SKM-1 treated with dmso at 0.1 percent for 144 hours (cell line): ENCODE data around the gene MR1.
"Not testable (repeated sequence)": the region's sequence is repeated elsewhere in the genome, so short reads cannot be mapped to it uniquely, and the experiment has no call there.

Source experiments
- DNase-seq: peaks from one replicate; lab custom pipeline; 2025; ENCODE audit not compliant: unreplicated experiment; lab: John Stamatoyannopoulos, UW

The MR1 gene

DNA sequence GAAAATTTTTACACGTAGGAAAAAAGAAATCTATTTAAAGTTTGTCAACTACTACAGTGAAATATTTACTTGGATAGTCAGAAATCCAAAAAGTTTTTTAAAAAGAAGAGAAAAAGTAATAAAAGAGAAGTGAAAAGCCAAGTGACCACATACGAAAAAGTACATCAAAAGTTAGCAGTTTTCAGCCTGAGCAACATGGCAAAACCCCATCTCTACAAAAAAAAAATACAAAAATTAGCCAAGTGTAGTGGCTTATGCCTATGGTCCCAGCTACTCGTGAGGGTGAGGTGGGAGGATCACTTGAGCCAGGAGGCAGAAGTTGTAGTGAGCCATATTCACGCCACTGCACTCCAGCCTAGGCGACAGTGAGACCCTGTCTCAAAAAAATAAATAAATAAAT, 5.2 kb upstream of the MR1 start:
- DNase-seq: no peak

DNA sequence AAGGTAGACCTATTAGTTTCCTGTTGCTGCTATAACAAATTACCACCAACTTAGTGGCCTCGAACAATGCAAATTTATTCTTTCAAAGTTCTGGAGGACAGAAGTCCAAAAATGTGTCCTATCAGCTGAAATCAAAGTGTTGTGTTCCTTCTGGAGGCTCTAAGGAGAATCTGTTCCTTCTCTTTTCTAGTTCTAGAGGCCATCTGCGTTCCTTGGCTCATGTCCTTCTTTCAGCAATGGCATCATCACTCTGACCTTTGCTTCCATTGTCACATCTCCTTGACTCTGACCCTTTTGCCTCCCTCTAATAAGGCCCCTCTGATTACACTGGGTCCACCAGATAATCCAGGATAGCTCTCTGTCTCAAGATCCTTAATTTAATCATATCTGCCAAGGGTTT, 1.2 kb upstream of the MR1 start:
- DNase-seq: no peak

DNA sequence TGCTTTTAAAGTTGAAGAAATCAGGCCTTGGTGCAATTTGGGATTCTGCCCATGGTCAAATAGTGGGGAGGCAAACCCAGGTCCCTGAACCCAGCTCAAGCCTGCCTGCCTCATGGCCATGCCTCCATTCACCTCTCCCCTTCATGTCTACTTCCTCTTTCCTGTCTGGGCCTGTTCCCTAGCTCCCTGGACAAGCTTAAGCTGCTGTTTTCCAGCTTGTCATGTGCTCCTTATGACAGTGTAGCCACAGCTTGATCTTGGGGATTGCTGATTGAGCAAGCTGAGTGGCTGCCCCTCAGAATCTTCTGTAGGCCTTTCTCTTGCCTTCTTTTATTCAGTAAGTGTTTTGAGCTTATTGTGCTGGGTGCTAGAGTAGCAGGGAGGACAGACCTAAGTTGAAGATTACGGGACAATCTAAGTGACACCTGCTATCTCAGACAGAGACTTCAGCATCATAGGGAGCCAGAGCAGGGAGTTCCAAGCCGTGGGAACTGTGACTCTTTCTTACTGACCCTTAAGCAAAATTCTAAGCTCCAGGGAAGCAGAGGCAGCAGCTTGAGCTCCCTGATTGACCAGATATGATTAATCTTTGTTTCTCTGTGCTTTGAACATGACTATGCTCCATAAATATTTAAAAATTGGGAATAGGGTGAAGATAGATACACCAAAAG, 520 bp upstream of the MR1 start:
- DNase-seq: peak; percentile 93

DNA sequence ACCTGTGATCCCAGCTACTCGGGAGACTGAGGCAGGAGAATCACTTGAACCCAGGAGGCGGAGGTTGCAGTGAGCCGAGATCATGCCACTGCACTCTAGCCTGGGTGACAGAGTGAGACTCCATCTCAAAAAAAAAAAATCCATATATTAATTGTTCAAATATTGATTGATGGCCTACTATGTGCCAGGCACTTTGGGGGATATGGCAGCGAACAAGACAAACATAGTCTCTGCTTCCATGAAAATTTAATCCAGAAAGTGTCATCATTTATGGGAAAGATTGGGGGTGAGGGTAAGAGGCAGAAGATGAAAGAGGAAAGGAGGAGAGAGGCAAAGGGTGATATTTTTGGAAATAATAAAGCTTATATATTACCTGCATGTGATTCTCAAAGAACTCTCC, 1.4 kb downstream of the MR1 start:
- not testable (repeated sequence) for DNase-seq

DNA sequence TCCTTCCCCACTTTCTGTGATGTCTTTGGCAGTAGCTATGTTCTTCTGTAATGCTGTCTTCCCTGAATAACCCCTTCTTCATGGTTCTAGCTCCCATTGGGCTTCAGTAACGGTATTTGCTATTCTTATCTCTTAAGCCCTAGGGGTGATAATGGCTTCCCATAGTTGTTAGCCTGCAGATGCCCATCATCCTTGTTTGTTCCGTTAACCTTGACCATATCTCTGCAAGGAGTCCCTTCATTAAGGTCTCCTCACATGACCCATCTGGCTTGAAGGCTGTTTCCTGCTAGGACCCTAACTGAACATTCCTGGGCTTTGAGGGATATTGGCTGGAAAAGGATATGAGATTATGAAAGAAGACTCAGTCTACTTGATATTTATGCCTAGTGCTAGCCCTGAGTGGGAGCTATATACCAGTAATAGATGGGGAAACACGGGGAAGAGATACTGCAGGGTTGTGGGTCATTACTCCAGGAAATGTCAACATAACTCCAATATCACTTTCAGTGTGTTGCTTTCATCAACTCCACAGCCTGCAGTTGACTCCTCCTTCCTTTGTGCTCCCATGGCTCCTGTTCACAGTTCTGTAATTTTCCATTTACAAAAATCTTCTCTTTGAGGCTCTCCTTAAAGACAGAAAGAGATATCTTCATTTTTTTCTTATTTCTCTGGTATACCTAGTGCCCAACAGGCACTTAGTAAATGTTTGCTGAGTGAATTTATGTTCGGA, 2.5 kb downstream of the MR1 start:
- DNase-seq: peak; percentile 20

DNA sequence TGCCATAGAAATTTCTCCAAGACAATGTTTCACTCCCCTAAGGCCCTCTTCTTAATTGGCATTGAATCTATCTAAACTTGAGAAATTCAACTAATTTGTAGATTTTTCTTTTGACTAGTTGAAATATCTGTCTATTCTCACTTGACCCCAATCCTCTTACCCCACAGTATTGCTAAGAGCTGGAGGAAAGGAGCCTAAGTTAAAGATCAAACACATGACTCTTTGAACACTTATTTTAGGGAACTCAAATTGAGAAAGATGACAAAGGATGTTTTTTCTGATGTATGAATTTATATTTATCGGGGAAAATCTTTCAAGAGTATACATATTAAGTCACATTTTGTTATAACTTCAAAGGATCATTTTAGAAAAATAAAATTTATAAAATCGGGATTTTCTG, 3.6 kb downstream of the MR1 start:
- no peak for DNase-seq

DNA sequence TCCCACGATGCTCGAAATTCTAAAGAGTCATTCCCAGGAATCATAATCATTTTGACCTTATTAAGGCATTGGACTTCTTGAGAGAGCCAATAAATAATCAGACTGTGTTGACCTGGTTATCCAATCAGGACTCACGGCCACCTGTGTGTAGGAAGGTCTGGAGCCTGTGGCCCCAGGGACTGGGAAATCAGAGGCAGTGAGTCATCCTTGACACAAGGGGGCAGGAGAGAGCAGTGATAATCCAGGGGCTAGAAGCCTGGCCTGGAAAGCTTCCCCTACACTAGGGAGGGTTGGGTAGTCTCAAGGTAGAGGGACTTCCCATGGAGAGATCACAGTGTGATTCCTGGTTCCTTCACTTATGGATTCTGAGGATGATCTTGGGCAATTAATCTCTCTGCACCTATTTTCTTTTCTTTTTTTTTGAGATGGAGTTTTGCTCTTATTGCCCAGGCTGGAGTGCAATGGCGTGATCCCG, 4.7 kb downstream of the MR1 start:
- peak; percentile 79 for DNase-seq

DNA sequence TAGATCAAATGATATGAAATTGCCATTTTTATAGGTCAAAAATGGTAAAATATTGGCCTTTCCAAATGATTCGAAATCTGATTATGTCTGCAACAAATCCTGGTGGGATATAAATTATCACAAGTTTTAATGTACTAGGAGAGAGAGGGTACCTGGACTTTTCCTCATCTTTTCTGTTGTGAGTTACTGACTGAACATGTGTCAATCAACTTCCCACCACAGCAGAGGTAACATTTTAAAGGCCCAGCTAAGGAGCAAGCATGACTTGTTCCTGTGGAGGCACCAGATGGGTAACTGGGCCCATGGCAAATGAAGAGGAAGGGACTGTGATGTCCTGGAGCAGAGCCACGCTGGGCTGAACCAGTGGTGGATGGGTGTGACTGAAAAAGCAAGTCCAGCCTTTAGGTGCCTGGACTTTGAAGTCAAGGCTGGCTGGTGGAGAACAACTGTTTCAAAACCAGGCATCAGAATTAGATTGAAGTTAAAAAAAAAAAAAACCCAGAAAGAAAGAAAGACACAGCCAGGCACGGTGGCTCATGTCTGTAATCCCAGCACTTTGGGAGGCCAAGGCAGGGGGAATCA, 6.6 kb downstream of the MR1 start:
- DNase-seq: no peak

DNA sequence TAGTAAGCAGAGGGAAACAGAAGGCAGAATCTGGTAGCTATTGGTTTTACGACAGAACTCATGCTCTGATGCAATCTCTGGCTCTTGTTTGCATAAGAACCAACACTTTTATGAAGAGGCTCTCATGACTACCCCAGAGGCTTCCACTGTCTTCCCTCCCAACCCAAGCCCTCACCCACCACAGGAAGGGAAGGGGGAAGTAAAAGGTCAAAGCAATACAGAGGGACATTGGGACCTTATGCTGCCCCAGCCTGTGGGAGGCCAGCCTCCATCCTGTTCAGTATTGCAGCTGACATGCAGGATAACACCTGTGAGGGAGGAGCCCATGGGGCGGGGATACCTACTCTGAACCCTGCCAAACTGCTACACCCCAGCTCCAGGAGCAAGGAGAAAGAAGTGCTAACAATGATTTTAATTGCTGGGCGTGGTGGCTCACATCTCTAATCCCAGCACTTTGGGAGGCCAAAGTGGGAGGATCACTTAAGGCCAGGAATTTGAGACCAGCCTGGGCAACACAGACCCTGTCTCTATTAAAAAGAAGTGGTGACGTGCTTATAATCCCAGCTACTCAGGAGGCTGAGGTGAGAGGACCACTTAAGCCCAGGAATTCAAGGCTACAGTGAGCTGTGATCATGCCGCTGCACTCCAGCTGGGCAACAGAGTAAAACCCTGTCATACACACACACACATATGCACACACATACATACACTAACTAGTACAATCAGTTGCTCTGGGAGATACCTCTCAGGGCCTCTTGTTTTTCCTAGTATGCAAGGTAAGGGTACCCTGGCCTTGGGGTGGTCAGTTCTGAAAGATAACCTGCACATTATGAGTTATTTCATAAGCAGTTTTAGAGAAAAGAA, 9.5 kb downstream of the MR1 start:
- peak; percentile 99 for DNase-seq

DNA sequence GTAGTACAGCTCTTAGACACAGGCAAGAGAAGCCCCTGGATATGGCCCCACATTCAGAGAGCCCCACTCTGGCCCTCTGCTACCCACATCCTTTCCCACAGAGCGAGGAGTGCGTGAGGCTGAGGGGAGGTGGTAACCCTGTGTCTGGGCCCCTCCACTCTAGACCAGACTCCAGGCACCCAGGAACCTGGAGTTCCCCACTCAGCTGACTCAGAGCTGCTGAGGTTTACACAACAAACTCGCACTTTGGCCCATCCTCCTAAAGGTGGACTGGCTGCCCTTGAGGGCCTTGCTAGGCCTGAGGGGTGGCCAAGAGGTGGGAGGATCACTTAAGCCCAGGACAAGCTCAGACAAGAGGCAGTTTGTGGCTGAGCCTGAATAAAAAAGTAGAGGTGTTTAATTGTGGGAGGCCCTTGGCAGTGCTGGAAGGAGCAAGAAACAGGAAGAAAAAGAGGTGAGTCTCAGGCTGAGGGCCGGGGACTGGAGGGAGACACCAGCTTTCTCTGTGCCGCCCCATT, 10.7 kb downstream of the MR1 start:
- peak; percentile 67 for DNase-seq

DNA sequence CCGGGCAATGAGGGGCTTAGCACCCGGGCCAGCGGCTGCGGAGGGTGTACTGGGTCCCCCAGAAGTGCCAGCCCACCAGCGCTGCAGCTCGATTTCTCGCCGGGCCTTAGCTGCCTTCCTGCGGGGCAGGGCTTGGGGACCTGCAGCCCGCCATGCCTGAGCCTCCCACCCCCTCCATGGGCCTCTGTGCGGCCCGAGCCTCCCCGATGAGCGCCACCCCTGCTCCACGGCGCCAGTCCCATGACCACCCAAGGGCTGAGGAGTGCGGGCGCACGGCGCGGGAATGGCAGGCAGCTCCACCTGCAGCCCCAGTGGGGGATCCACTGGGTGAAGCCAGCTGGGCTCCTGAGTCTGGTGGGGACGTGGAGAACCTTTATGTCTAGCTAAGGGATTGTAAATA, 12.2 kb downstream of the MR1 start:
- DNase-seq: not testable (repeated sequence)

DNA sequence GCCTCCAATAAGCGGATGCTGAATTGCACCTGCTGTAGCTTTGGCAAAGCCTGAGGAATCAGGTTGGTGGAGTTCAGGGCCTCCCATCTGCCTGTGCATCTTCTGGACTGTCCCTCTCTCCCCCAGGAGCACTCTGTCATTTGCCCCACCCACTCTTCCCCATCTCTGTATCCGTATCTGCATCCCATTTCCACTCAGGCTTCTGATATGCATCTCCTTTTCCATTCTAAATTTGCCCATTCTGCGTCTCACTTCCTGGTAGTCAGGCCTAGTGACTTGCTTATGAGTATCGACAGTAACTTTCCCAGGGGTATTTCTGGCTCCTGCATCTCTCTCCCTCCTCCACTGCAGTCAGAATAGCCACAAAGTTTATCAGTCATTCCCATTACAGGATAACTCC, 15.6 kb downstream of the MR1 start:
- no peak for DNase-seq

DNA sequence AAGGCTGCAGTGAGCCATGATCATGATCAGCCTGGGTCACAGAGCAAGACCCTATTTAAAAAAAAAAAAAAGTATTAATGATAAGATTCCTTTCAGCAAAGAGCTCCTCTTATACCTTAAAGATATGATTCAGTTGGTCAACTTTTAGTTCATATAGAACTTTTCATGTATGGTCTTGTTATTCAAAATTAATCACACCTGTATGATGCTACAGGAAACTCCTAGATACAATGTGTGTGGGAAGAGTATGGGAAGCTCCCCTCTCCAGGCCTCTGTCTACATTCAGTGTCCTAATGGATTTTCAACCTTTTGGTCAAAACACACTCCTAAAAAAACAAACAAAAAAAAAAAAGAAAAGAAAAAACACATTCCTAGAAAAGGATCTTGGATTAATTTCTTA, 17.1 kb downstream of the MR1 start:
- DNase-seq: no peak

DNA sequence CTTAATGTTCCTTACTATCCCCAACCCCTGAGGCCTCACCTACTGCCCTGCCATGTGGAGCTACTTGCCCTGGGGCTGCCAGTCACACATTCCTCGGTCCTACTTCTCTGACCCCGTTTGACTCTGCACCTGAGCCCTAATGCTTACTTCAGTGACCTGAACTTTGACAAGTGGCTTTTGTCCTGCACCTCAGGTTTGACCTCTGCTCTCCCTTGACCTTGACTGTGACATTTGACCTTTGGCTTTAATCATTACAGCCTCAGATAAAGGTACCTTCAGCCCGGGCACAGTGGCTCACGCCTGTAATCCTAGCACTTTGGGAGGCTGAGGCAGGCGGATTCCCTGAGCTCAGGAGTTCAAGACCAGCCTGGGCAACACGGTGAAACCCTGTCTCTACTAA, 22.8 kb downstream of the MR1 start:
- DNase-seq: no peak

DNA sequence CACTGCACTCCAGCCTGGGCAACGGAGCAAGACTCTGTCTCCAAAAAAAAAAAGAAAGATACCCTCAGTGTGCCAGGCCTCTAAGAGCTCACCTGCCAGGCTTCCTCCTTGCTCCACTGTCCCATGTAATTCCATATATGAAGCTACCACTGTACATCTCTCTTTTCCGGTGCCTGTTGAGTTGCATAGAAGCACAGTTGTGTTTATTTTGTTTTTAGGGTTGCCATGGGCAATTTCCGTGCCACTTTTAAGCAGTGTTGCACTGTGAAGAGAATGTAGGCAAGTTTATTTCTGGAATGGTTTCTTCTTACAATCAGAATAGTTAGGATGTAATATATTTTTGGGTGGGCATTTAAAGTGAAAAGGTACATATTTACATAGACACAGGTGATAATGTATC, 23.3 kb downstream of the MR1 start:
- DNase-seq: no peak

DNA sequence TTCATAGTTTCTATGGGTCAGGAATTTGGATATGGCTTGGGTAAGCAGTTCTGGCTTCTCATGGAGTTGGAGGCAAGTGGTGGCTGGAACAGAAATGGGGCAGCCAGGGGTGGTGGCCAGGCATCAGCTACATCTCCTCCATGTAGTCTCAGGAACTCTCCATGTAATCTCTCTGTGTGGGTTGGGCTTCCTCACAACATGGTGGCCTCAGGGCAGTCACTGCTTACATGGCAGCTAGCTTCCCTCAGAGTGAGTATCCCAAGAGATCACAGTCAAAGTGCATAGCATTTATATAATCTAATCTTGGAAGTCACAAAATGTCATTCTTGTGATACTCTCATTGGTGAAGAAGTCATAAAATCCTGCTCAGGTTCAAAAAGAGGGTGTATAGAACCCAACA, 25.7 kb downstream of the MR1 start:
- no peak for DNase-seq

DNA sequence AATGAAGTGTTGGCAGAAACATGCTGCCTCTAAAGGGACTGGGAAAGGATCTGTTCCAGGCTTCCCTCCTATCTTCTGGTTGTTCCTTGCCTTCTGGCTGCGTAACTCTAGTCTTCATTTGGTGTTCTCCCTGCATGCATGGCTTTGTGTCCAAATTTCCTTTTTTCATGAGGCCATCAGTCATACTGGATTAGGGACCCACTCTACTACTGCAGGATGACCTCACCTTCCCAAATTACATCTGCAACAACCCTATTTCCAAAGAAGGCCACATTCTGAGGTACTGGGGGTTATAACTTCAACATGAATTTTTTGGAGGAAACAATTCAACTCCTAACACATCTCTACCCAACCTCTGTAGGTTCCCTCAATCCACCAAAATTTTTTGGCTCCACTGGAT, 26.3 kb downstream of the MR1 start:
- DNase-seq: no peak

DNA sequence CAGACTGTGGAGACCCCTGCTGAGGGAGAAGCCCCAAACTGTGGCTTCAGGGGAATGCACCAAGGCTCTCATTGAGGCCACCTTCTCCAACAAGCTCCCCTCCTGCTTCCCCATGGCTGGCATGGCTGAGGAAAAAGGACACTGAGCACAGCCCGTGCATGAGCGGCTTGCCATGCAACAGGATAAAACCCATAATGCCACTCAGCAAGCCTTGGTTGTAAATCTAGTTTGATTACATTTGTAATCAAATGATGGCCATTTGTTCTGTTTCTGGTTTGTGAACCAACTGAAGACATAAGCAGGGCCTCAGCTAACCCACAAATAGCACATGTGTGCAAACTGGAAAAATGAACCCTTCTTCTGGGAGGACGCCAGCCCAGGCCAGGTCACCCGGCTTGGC, 27.2 kb downstream of the MR1 start:
- DNase-seq: not testable (repeated sequence)

DNA sequence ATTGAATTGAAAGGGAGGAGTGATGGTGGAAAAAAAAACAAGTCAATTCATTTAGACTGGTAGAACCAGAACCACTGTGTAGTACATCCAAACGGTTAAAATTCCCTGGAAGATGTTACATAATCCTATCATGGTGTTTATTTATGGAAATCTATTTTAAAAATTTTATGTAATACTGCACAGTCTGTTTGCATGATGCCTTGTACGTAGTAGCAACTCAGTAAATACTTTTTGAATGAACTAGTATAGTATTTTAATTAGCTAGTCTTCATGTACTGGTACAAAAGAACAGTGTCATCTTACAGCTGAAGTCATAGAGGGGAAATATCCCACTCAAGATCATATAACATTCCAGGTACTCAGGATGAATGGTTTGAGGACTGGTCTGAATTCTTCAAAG, 27.7 kb downstream of the MR1 start:
- DNase-seq: no peak

DNA sequence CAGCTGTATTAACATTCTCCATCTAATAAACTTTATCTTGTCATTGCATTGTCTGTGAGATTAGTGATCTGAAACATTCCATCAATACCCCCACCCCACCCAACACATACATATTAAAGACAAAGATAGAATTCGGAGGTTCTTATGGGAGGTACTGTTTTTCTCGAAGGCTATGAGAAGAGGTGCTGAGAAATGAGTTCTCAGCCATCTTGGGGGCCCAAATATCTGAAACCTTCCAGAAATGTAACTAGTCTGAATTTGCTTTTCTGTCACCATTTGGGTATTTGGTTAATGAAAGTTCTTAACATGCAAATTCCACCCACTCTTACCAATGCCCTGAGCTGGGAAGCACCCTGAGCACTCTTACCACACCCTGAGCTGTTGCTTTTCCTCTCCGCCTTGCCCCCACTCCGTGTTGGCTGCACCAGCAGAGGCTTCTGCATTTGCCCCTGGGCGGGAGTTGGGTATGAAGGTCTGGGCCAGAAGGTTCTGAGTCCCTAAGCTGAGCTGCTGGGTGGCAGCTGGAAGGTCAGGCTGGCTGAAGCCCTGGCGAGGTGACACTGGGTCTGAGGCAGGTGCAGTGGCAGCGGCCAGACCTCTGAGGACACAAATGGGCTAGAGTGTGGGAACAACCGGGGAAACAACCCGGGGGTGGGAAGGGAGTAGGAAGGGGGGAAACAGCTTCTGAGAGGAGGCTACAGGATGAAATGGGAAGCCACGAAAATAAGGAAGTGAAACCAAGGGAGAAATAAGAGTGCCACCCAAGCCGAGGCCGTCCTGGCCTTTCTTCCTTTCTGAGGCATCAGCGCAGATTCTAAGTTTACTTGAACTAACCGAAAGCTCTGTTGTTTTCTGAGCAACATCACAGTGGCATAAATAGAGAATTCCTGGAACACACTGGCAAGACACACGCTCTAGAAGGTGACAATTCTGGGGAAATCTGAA, 28.4 kb downstream of the MR1 start:
- DNase-seq: peak; percentile 86
